GM18870 (cell line): ENCODE measurements around the gene FRMD6.

Experiments
- ATAC-seq: cut with Tn5 transposase; IDR thresholded peaks from one replicate; pipeline ENCODE4 v1.9.1; 2021; ENCODE audit warnings: moderate library complexity; ENCODE audit not compliant: unreplicated experiment

Gene FRMD6

GRCh38 chr14:51663783-51664326 is 12.1 kb downstream of the FRMD6 start:
- no peak for ATAC-seq

GRCh38 chr14:51666070-51666469 is 14.4 kb downstream of the FRMD6 start:
- ATAC-seq, result no peak

GRCh38 chr14:51666826-51667225 is 15.1 kb downstream of the FRMD6 start:
- ATAC-seq, result no peak

- no peak for ATAC-seq
Observed at GRCh38 chr14:51668870-51669269, 17.2 kb downstream of the FRMD6 start.

- no peak for ATAC-seq
Observed at GRCh38 chr14:51674294-51675002, 22.7 kb downstream of the FRMD6 start.

- no peak for ATAC-seq
Observed at GRCh38 chr14:51676549-51676948, 24.8 kb downstream of the FRMD6 start.

GRCh38 chr14:51677266-51677665 is 25.6 kb downstream of the FRMD6 start:
- no peak for ATAC-seq

GRCh38 chr14:51677738-51678137 is 26.0 kb downstream of the FRMD6 start:
- ATAC-seq, result no peak

GRCh38 chr14:51680031-51680430 is 28.3 kb downstream of the FRMD6 start:
- no peak for ATAC-seq

- ATAC-seq, result no peak
Observed at GRCh38 chr14:51681411-51681810, 29.7 kb downstream of the FRMD6 start.

GRCh38 chr14:51682411-51682810 is 30.7 kb downstream of the FRMD6 start:
- no peak for ATAC-seq

- ATAC-seq, result no peak
Observed at GRCh38 chr14:51684760-51685159, 33.0 kb downstream of the FRMD6 start.

- ATAC-seq, result no peak
Observed at GRCh38 chr14:51691176-51691575, 39.5 kb downstream of the FRMD6 start.

- ATAC-seq, result no peak
Observed at GRCh38 chr14:51692646-51693045, 40.9 kb downstream of the FRMD6 start.

- ATAC-seq, result no peak
Observed at GRCh38 chr14:51697848-51698247, 46.1 kb downstream of the FRMD6 start.

GRCh38 chr14:51701951-51702350 is 50.2 kb downstream of the FRMD6 start:
- ATAC-seq, result no peak

- ATAC-seq, result no peak
Observed at GRCh38 chr14:51703787-51704186, 52.1 kb downstream of the FRMD6 start.

- ATAC-seq, result no peak
Observed at GRCh38 chr14:51704545-51704944, 52.8 kb downstream of the FRMD6 start.

- ATAC-seq, result no peak
Observed at GRCh38 chr14:51707327-51707726, 55.6 kb downstream of the FRMD6 start.

GRCh38 chr14:51711505-51711904 is 59.8 kb downstream of the FRMD6 start:
- no peak for ATAC-seq

- ATAC-seq, result no peak
Observed at GRCh38 chr14:51715250-51715649, 63.5 kb downstream of the FRMD6 start.

GRCh38 chr14:51715742-51716141 is 64.0 kb downstream of the FRMD6 start:
- no peak for ATAC-seq

- ATAC-seq, result no peak
Observed at GRCh38 chr14:51716610-51717009, 64.9 kb downstream of the FRMD6 start.
